HCT116 (cell line): ENCODE measurements around the gene TXNDC11.

Experiments used
- EGR1 ChIP-seq: IDR thresholded peaks from 2 replicates; pipeline ENCODE4 v1.6.1; 2012; ENCODE audit warnings: low read depth
- ELF1 ChIP-seq: IDR thresholded peaks from 2 replicates; pipeline ENCODE4 v1.6.1; 2012; ENCODE audit warnings: low read depth, borderline replicate concordance
- EZH2 ChIP-seq: fragments of 200-600 bp; sonication (generic); IDR thresholded peaks from 2 replicates; pipeline ENCODE4 v1.6.1; 2017; ENCODE audit warnings: antibody characterized with exemption, mixed run types
- EZH2phosphoT487 ChIP-seq: fragments of 200-600 bp; IDR thresholded peaks from 2 replicates; pipeline ENCODE4 v1.6.1; 2018; ENCODE audit warnings: antibody characterized with exemption, borderline replicate concordance
- POLR2A ChIP-seq: IDR thresholded peaks from 2 replicates; pipeline ENCODE4 v1.7.0; 2011; ENCODE audit warnings: borderline replicate concordance; ENCODE audit not compliant: insufficient read depth, insufficient read length; ENCODE audit errors: extremely low read depth
- POLR2AphosphoS5 ChIP-seq: IDR thresholded peaks from 2 replicates; pipeline ENCODE4 v1.6.1; 2011; ENCODE audit warnings: mild to moderate bottlenecking, low read depth, low read length, moderate library complexity
- RAD21 ChIP-seq: IDR thresholded peaks from 2 replicates; pipeline ENCODE4 v1.6.1; 2012; ENCODE audit warnings: low read depth, mild to moderate bottlenecking
- SP1 ChIP-seq: IDR thresholded peaks from 2 replicates; pipeline ENCODE4 v1.6.1; 2012; ENCODE audit warnings: low read depth
- SRF ChIP-seq: IDR thresholded peaks from 2 replicates; pipeline ENCODE4 v1.6.1; 2012; ENCODE audit warnings: low read depth
- ZFX ChIP-seq: fragments of 450-650 bp; IDR thresholded peaks from 2 replicates; pipeline ENCODE4 v1.6.1; 2017
- ZNF274 ChIP-seq: fragments of 200-500 bp; sonication (Bioruptor generic); IDR thresholded peaks from 2 replicates; pipeline ENCODE4 v1.6.1; 2014; ENCODE audit warnings: mild to moderate bottlenecking, low read depth, low read length, inconsistent platforms
- TF ChIP-seq, protein P1 (sequence below), 3 experiments: fragments of 200-600 bp in 1 of 3; sonication (generic) in 1 of 3; IDR thresholded peaks in 2 of 3; conservative IDR thresholded peaks in 1 of 3; 2 replicates each; pipeline ENCODE4 v1.5.1; 2012 to 2017; ENCODE audit warnings: low read depth in 2 of 3, low read length in 2 of 3, antibody characterized with exemption in 1 of 3, borderline replicate concordance in 1 of 3, control low read depth in 1 of 3, mild to moderate bottlenecking in 1 of 3, mixed read lengths in 1 of 3, mixed run types in 1 of 3, moderate library complexity in 1 of 3; ENCODE audit not compliant: insufficient read depth in 1 of 3
- TF ChIP-seq, protein P2 (sequence below): IDR thresholded peaks from 2 replicates; pipeline ENCODE4 v1.6.1; 2011; ENCODE audit warnings: mild to moderate bottlenecking, low read length, moderate library complexity; ENCODE audit not compliant: insufficient replicate concordance; ENCODE audit errors: extremely low read depth

DNA sequence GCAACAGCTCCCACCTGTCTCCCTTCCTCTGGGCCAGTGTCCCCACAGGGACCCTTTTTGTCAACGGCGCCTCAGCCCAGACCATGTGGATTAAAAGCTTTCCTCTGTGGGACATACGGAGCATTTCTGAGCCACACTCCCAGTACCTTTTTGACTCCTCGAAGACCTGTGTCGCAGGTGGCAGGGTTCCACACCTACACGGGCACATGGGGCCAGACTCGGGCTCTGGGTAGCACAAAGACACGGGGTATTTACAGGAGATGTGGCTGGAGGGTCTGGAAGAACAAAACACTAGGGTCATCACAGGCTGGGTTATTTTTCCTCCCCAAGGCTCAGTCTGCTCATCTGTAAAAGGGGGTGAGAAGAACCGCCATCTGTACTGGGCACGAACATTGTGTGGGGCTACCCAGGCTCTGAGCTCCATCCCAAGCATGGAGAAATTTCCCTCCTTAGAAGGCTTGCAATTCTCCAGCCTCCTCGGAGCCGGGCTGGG lies 106.9 kb downstream of the TXNDC11 start:
- TF ChIP-seq EZH2phosphoT487 (no peak), ZFX (no peak), ZNF274 (no peak), SP1 (no peak), POLR2A (no peak), EGR1 (no peak), EZH2 (no peak), ELF1 (no peak), SRF (no peak), POLR2AphosphoS5 (no peak), RAD21 (no peak)
- TF ChIP-seq, protein P1, sequence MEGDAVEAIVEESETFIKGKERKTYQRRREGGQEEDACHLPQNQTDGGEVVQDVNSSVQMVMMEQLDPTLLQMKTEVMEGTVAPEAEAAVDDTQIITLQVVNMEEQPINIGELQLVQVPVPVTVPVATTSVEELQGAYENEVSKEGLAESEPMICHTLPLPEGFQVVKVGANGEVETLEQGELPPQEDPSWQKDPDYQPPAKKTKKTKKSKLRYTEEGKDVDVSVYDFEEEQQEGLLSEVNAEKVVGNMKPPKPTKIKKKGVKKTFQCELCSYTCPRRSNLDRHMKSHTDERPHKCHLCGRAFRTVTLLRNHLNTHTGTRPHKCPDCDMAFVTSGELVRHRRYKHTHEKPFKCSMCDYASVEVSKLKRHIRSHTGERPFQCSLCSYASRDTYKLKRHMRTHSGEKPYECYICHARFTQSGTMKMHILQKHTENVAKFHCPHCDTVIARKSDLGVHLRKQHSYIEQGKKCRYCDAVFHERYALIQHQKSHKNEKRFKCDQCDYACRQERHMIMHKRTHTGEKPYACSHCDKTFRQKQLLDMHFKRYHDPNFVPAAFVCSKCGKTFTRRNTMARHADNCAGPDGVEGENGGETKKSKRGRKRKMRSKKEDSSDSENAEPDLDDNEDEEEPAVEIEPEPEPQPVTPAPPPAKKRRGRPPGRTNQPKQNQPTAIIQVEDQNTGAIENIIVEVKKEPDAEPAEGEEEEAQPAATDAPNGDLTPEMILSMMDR (IDR thresholded peaks at IDR 0.05 in 2 of 3, conservative IDR thresholded peaks at IDR 0.05 in 1 of 3; ENCODE audit: borderline replicate concordance in 1 of 3, insufficient read depth in 1 of 3, low read depth in 2 of 3, low read length in 2 of 3), result no peak
- TF ChIP-seq, protein P2, sequence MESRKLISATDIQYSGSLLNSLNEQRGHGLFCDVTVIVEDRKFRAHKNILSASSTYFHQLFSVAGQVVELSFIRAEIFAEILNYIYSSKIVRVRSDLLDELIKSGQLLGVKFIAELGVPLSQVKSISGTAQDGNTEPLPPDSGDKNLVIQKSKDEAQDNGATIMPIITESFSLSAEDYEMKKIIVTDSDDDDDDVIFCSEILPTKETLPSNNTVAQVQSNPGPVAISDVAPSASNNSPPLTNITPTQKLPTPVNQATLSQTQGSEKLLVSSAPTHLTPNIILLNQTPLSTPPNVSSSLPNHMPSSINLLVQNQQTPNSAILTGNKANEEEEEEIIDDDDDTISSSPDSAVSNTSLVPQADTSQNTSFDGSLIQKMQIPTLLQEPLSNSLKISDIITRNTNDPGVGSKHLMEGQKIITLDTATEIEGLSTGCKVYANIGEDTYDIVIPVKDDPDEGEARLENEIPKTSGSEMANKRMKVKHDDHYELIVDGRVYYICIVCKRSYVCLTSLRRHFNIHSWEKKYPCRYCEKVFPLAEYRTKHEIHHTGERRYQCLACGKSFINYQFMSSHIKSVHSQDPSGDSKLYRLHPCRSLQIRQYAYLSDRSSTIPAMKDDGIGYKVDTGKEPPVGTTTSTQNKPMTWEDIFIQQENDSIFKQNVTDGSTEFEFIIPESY, result no peak
